IMR-90 (cell line): ENCODE results near the gene ATP5F1D. TPM values are rescaled to one million over a fixed set of nuclear protein-coding genes. Genes with fewer than 3 reads are reported as not detected.
A peak's percentile ranks its signal among the peaks of the same experiment; 100 is the strongest.

Source experiments
- ATAC-seq: fragments of 200-7000 bp; cut with Tn5 transposase; 2 replicates; pipeline ENCODE4 v1.9.1; 2020; ENCODE audit warnings: low read depth, mild to moderate bottlenecking, moderate library complexity
- BruUV-seq: library from RNA; stranded (reverse); fragments of 400-500 nt; replicated peaks from 2 replicates; lab custom pipeline; 2021; lab: Mats Ljungman, UMichigan
- CTCF ChIA-PET: fragments of 300-600 bp; formaldehyde crosslinking; extraction: SDS; loops from one replicate; lab custom pipeline; 2021; ENCODE audit warnings: antibody characterized with exemption; lab: Yijun Ruan, JAX
- POLR2A ChIA-PET: fragments of 300-600 bp; sonication (Branson Sonifier 250); formaldehyde crosslinking; loops from one replicate; lab custom pipeline; 2022; ENCODE audit warnings: antibody characterized with exemption; ENCODE audit not compliant: unreplicated experiment; lab: Charles Lee
- DNase-seq: peaks from one replicate; pipeline ENCODE4 v3.0.0; 2013
- H2AFZ ChIP-seq: replicated peaks from 2 replicates; pipeline ENCODE3; 2013; ENCODE audit warnings: low read length, mild to moderate bottlenecking; ENCODE audit not compliant: poor library complexity
- H2AK5ac ChIP-seq: 2 replicates; pipeline ENCODE4 v1.6.1; 2013; ENCODE audit warnings: low read depth, low read length, inconsistent platforms
- H2AK9ac ChIP-seq: replicated peaks from 2 replicates; pipeline ENCODE3; 2013; ENCODE audit warnings: mild to moderate bottlenecking, low read depth, low read length, moderate library complexity; ENCODE audit not compliant: poor library complexity
- H2BK120ac ChIP-seq: 2 replicates; pipeline ENCODE4 v1.6.1; 2013; ENCODE audit warnings: low read depth, low read length, inconsistent platforms
- H2BK15ac ChIP-seq: 3 replicates; pipeline ENCODE4 v1.6.1; 2013; ENCODE audit warnings: low read depth, low read length, inconsistent platforms
- H2BK20ac ChIP-seq: 2 replicates; pipeline ENCODE4 v1.6.1; 2013; ENCODE audit warnings: low read depth, mild to moderate bottlenecking, inconsistent platforms, low read length, moderate library complexity
- H2BK5ac ChIP-seq: 2 replicates; pipeline ENCODE4 v1.6.1; 2013; ENCODE audit warnings: mild to moderate bottlenecking, low read depth, low read length, inconsistent platforms; ENCODE audit not compliant: poor library complexity, severe bottlenecking
- H3K14ac ChIP-seq: replicated peaks from 2 replicates; pipeline ENCODE4 v1.6.1; 2013; ENCODE audit warnings: low read depth, low read length, inconsistent platforms
- H3K18ac ChIP-seq: 2 replicates; pipeline ENCODE4 v1.6.1; 2013; ENCODE audit warnings: low read depth, low read length, control low read depth
- H3K23ac ChIP-seq: 2 replicates; pipeline ENCODE4 v1.6.1; 2013; ENCODE audit warnings: low read depth, low read length, inconsistent platforms
- H3K27ac ChIP-seq: 2 replicates; pipeline ENCODE4 v1.5.1; 2013; ENCODE audit warnings: mild to moderate bottlenecking, control low read depth, low read length; ENCODE audit not compliant: insufficient read depth
- H3K27me3 ChIP-seq: 2 replicates; pipeline ENCODE4 v1.6.1; 2013; ENCODE audit warnings: low read length; ENCODE audit not compliant: control insufficient read depth, insufficient read depth
- H3K36me3 ChIP-seq: 2 replicates; pipeline ENCODE4 v1.6.1; 2013; ENCODE audit warnings: low read length, mixed read lengths; ENCODE audit not compliant: control insufficient read depth, insufficient read depth
- H3K4ac ChIP-seq: 2 replicates; pipeline ENCODE4 v1.6.1; 2013; ENCODE audit warnings: low read depth, low read length, inconsistent platforms
- H3K4me1 ChIP-seq: 2 replicates; pipeline ENCODE4 v1.6.1; 2013; ENCODE audit warnings: low read length, mixed read lengths; ENCODE audit not compliant: control insufficient read depth, insufficient read depth
- H3K4me2 ChIP-seq: 2 replicates; pipeline ENCODE4 v1.6.1; 2013; ENCODE audit warnings: low read depth, mild to moderate bottlenecking, control low read depth, low read length, moderate library complexity
- H3K4me3 ChIP-seq: 2 replicates; pipeline ENCODE4 v1.5.1; 2013; ENCODE audit warnings: low read depth, mild to moderate bottlenecking, control low read depth, low read length, moderate library complexity; ENCODE audit not compliant: insufficient read depth
- H3K56ac ChIP-seq: 2 replicates; pipeline ENCODE4 v1.6.1; 2013; ENCODE audit warnings: low read length, inconsistent platforms; ENCODE audit not compliant: insufficient read depth; ENCODE audit errors: extremely low read depth
- H3K79me1 ChIP-seq, 2 experiments: 2 replicates each; pipeline ENCODE4 v1.6.1; 2013; ENCODE audit warnings: low read length in 2 of 2, inconsistent platforms in 1 of 2, low read depth in 1 of 2
- H3K9ac ChIP-seq: 2 replicates; pipeline ENCODE4 v1.6.1; 2013; ENCODE audit warnings: low read depth, low read length, control low read depth
- H3K9me1 ChIP-seq: 2 replicates; pipeline ENCODE4 v1.6.1; 2013; ENCODE audit warnings: low read length, inconsistent platforms; ENCODE audit not compliant: insufficient read depth
- H3K9me3 ChIP-seq: 2 replicates; pipeline ENCODE4 v1.6.1; 2013; ENCODE audit warnings: low read length; ENCODE audit not compliant: control insufficient read depth, insufficient read depth
- H4K20me1 ChIP-seq: 2 replicates; pipeline ENCODE4 v1.6.1; 2013; ENCODE audit warnings: low read length, inconsistent platforms; ENCODE audit not compliant: insufficient read depth
- H4K5ac ChIP-seq: 2 replicates; pipeline ENCODE4 v1.6.1; 2013; ENCODE audit warnings: mild to moderate bottlenecking, low read depth, low read length, control low read depth
- H4K8ac ChIP-seq, 2 experiments: 2 replicates each; pipeline ENCODE4 v1.6.1; 2013; ENCODE audit warnings: low read depth in 2 of 2, low read length in 2 of 2, control low read depth in 1 of 2, inconsistent platforms in 1 of 2
- H4K91ac ChIP-seq: 2 replicates; pipeline ENCODE4 v1.6.1; 2013; ENCODE audit warnings: low read depth, low read length, inconsistent platforms; ENCODE audit not compliant: insufficient read depth
- BHLHE40 ChIP-seq: fragments of 150-350 bp; IDR thresholded peaks from 2 replicates; pipeline ENCODE4 v1.6.1; 2016; ENCODE audit warnings: mild to moderate bottlenecking, low read depth, low read length
- CEBPB ChIP-seq: IDR thresholded peaks from 2 replicates; pipeline ENCODE4 v1.6.1; 2012; ENCODE audit warnings: low read depth, low read length, improper control_type of control experiment
- CHD1 ChIP-seq: IDR thresholded peaks from 2 replicates; pipeline ENCODE4 v1.6.1; 2012; ENCODE audit warnings: low read depth, low read length, improper control_type of control experiment
- FOS ChIP-seq: fragments of 150-350 bp; IDR thresholded peaks from 2 replicates; pipeline ENCODE4 v1.6.1; 2016; ENCODE audit warnings: low read depth, low read length
- MAFK ChIP-seq: IDR thresholded peaks from 2 replicates; pipeline ENCODE4 v1.6.1; 2012; ENCODE audit warnings: low read depth, low read length, improper control_type of control experiment
- MAZ ChIP-seq: IDR thresholded peaks from 2 replicates; pipeline ENCODE4 v1.6.1; 2012; ENCODE audit warnings: low read depth, mild to moderate bottlenecking, low read length, improper control_type of control experiment, moderate library complexity, borderline replicate concordance
- MXI1 ChIP-seq: IDR thresholded peaks from 2 replicates; pipeline ENCODE4 v1.6.1; 2012; ENCODE audit warnings: low read depth, mild to moderate bottlenecking, low read length, moderate library complexity, borderline replicate concordance
- NFE2L2 ChIP-seq: fragments of 150-350 bp; IDR thresholded peaks from 2 replicates; pipeline ENCODE4 v1.6.1; 2016; ENCODE audit warnings: low read depth, mild to moderate bottlenecking, low read length
- POLR2A ChIP-seq: IDR thresholded peaks from 2 replicates; pipeline ENCODE4 v1.6.1; 2012; ENCODE audit warnings: mild to moderate bottlenecking, low read depth, low read length
- RAD21 ChIP-seq: IDR thresholded peaks from 2 replicates; pipeline ENCODE4 v1.6.1; 2012; ENCODE audit warnings: low read length, improper control_type of control experiment
- RCOR1 ChIP-seq: IDR thresholded peaks from 2 replicates; pipeline ENCODE4 v1.6.1; 2012; ENCODE audit warnings: mild to moderate bottlenecking, low read length, improper control_type of control experiment; ENCODE audit not compliant: insufficient replicate concordance
- RFX5 ChIP-seq: IDR thresholded peaks from 2 replicates; pipeline ENCODE4 v1.8.0; 2012; ENCODE audit warnings: low read depth, mild to moderate bottlenecking, low read length, moderate library complexity
- SMC3 ChIP-seq: fragments of 150-350 bp; IDR thresholded peaks from 2 replicates; pipeline ENCODE4 v1.6.1; 2016; ENCODE audit warnings: low read depth, mild to moderate bottlenecking, antibody characterized with exemption, low read length, moderate library complexity
- WGBS, 2 experiments: methylation state at CpG; one replicate each; pipeline versions ENCODE4 v1.1.5 to v1.1.7; 2013; ENCODE audit warnings: missing lambda C conversion rate in 2 of 2; ENCODE audit not compliant: insufficient read length in 1 of 2; ENCODE audit errors: extremely low coverage in 2 of 2; 5-methylcytosine and 5-hydroxymethylcytosine counted together
- dilution Hi-C: fragments of 300-500 bp; cut with HindIII; formaldehyde crosslinking; loops from one replicate; pipeline ENCODE4 v1.14.3; 2018; ENCODE audit warnings: low sequenced_read_pairs; ENCODE audit not compliant: unreplicated experiment
- in situ Hi-C: fragments of 300-500 bp; cut with MboI; formaldehyde crosslinking; loops from 3 replicates; pipeline ENCODE4 v1.14.3; 2019; ENCODE audit warnings: low sequenced_read_pairs, inconsistent platforms, mixed read lengths
- intact Hi-C: fragments of 100-400 bp; cut with micrococcal nuclease; formaldehyde crosslinking; loops from 2 replicates; pipeline ENCODE4 v1.10.0; 2022
- polyA plus RNA-seq, 3 experiments: library from polyadenylated mRNA; depleted of rRNA; stranded (reverse); fragments of >200 nt; gene quantifications; 2 replicates each; pipeline ENCODE4 v1.2.3, GENCODE V29; 2012; ENCODE audit warnings: low replicate concordance in 1 of 3
- total RNA-seq: library from RNA; depleted of rRNA; stranded (reverse); fragments of >200 nt; gene quantifications from 2 replicates; pipeline ENCODE4 v1.2.3, GENCODE V29; 2012
- TF ChIP-seq, protein P1 (sequence below): conservative IDR thresholded peaks from 2 replicates; pipeline ENCODE4 v1.5.1; 2012; ENCODE audit warnings: mild to moderate bottlenecking, low read depth, low read length, improper control_type of control experiment
- TF ChIP-seq, protein P2 (sequence below): fragments of 150-350 bp; IDR thresholded peaks from 2 replicates; pipeline ENCODE4 v1.6.1; 2017; ENCODE audit warnings: mild to moderate bottlenecking, antibody characterized with exemption, low read length, low read depth

The ATP5F1D gene
- total and polyA plus RNA-seq, 2 of the 4 experiments (the other 2 are of a cell fraction) = 7.3 to 140 TPM

DNA sequence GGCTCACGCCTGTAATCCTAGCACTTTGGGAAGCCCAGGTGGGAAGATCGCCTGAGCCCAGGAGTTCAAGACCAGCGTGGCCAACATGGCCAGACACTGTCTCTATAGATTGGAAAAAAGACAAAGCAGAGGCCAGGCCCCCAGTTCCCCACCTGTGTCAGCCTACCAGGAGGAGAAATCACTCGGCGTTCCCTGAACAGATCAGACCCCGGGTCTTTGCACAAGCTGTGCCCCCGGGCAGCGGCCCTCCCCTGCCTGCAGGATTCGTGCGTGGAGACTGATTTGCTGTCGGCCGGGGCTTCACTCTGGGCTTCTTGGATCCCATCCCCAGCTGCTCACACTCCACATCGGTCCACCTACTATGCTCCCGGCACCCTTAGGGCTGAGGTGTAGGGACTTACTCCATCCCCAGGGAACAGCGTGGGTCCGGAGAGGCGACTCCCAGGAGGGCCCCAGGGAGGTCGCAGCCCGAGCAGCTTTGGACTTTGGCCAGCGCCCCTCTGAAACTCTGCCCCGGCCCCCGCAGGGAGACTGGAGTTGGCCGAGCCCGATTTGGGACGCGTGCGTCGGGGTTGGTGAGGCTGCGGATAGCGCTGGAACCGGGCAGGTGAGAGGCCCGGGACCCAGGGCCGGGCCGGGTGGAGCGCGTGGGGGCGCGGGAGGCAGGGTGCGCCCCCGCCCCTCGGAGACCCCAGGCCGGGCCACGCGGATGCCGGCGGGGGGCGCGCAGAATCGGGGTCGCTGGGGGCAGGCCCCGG, 43.6 kb downstream of the ATP5F1D start:
- in situ Hi-C loops = loop anchor here (5.0 kb wide), 1 partner anchor 77 kb away; no protein-coding TSS in a partner anchor
- no peaks in the 10 kb centered on the region for H3K4me1 ChIP-seq
- CTCF ChIA-PET = no interaction called here
- TF ChIP-seq CHD1 (no peak), BHLHE40 (no peak), RCOR1 (no peak), SMC3 (no peak), MAFK (no peak), RFX5 (no peak), RAD21 (no peak), NFE2L2 (no peak), MXI1 (no peak), CEBPB (no peak), FOS (no peak), POLR2A (no peak), MAZ (no peak)
- TF ChIP-seq, protein P1, sequence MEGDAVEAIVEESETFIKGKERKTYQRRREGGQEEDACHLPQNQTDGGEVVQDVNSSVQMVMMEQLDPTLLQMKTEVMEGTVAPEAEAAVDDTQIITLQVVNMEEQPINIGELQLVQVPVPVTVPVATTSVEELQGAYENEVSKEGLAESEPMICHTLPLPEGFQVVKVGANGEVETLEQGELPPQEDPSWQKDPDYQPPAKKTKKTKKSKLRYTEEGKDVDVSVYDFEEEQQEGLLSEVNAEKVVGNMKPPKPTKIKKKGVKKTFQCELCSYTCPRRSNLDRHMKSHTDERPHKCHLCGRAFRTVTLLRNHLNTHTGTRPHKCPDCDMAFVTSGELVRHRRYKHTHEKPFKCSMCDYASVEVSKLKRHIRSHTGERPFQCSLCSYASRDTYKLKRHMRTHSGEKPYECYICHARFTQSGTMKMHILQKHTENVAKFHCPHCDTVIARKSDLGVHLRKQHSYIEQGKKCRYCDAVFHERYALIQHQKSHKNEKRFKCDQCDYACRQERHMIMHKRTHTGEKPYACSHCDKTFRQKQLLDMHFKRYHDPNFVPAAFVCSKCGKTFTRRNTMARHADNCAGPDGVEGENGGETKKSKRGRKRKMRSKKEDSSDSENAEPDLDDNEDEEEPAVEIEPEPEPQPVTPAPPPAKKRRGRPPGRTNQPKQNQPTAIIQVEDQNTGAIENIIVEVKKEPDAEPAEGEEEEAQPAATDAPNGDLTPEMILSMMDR = no peak
- TF ChIP-seq, protein P2, sequence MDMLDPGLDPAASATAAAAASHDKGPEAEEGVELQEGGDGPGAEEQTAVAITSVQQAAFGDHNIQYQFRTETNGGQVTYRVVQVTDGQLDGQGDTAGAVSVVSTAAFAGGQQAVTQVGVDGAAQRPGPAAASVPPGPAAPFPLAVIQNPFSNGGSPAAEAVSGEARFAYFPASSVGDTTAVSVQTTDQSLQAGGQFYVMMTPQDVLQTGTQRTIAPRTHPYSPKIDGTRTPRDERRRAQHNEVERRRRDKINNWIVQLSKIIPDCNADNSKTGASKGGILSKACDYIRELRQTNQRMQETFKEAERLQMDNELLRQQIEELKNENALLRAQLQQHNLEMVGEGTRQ = no peak

More for the DNA sequence above, 43.6 kb downstream of the ATP5F1D start:
- POLR2A ChIA-PET = no interaction called here
- Histone ChIP-seq H3K79me1 (peaks cover 0 to 3% of the 10 kb centered on the region in 2 experiments; a peak in 1 of 4 replicates), H3K9me3 (no peaks in the 10 kb centered on the region), H3K27ac (no peak overlapping the region), H4K8ac (no peak overlapping the region), H4K91ac (no peak overlapping the region), H2BK15ac (no peak overlapping the region), H3K56ac (no peak overlapping the region), H3K4me3 (no peak overlapping the region), H2AFZ (peak overlapping the region; percentile 14), H3K23ac (no peak overlapping the region), H3K18ac (no peak overlapping the region), H3K4me2 (no peak overlapping the region), H2AK9ac (peak overlapping the region; percentile 37), H2AK5ac (no peak overlapping the region), H3K4ac (no peak overlapping the region), H4K20me1 (peaks cover 8% of the 10 kb centered on the region), H3K9me1 (no peaks in the 10 kb centered on the region), H3K36me3 (no peaks in the 10 kb centered on the region), H2BK20ac (no peak overlapping the region), H3K27me3 (peaks cover 41% of the 10 kb centered on the region), H2BK120ac (no peak overlapping the region), H3K9ac (no peak overlapping the region), H4K5ac (no peak overlapping the region), H3K14ac (no peak overlapping the region), H2BK5ac (no peak overlapping the region)
- no peak for DNase-seq
- BruUV-seq = no TSS peak
- dilution Hi-C loops (no loop called here), intact Hi-C loops (loop anchor here (2.0 kb wide), 1 partner anchor 94 kb away; no protein-coding TSS in a partner anchor)
- WGBS, 2 experiments = 23% methylated on average over 16 of the region's 51 CpGs; no CpG with 5 or more reads in 1 of the 2 experiments
- ATAC-seq = no peak
